GM12892 (cell line): Measurements from ENCODE around the gene NOTUM.
A peak's percentile ranks its signal among the peaks of the same experiment; 100 is the strongest.
"Not testable (repeated sequence)": the region's sequence is repeated elsewhere in the genome, so short reads cannot be mapped to it uniquely, and the experiment has no call there.

ENCODE experiments used
- DNase-seq: peaks from one replicate; pipeline ENCODE4 v3.0.0; 2011; ENCODE audit not compliant: insufficient read length
- FAIRE-seq: peaks from 2 replicates; lab custom pipeline; 2011; peaks lifted over from hg19 to GRCh38; lab: Jason Lieb, UNC
- POLR2A ChIP-seq: IDR thresholded peaks from 2 replicates; pipeline ENCODE4 v1.6.1; 2011; ENCODE audit warnings: low read depth, low read length, control low read depth
- POLR2AphosphoS5 ChIP-seq: IDR thresholded peaks from 2 replicates; pipeline ENCODE4 v1.6.1; 2011; ENCODE audit warnings: low read depth, low read length, control low read depth
- TAF1 ChIP-seq: IDR thresholded peaks from 2 replicates; pipeline ENCODE4 v1.6.1; 2011; ENCODE audit warnings: low read depth, mild to moderate bottlenecking, control low read depth, low read length, borderline replicate concordance

NOTUM gene

GRCh38 chr17:81920612-81921536, 40.1 kb downstream of the NOTUM start:
- FAIRE-seq, result no peak
- no peak for TF ChIP-seq TAF1
- no peak for TF ChIP-seq POLR2AphosphoS5
- no peak for TF ChIP-seq POLR2A
- no peak for DNase-seq

GRCh38 chr17:81918832-81919545, 42.0 kb downstream of the NOTUM start:
- DNase-seq (no peak), FAIRE-seq (peak; percentile 73)
- TF ChIP-seq POLR2AphosphoS5 (no peak), TAF1 (no peak), POLR2A (no peak)

GRCh38 chr17:81918333-81918669, 42.7 kb downstream of the NOTUM start:
- FAIRE-seq, result peak; percentile 54

GRCh38 chr17:81917565-81918332, 43.2 kb downstream of the NOTUM start, which contains the start of gene SIRT7:
TSS of gene SIRT7 (minus strand) at chr17:81918176. CDS start at chr17:81918131, 45 bp downstream.
- DNase-seq (peak; percentile 100), FAIRE-seq (peak; percentile 88)
- TF ChIP-seq POLR2AphosphoS5 (peak; percentile 80), POLR2A (peak; percentile 89), TAF1 (peak; percentile 74; the same call in 1 of the 2 replicates)

More at GRCh38 chr17:81918333-81918669, 42.7 kb downstream of the NOTUM start:
- DNase-seq, result not testable (repeated sequence)

GRCh38 chr17:81916234-81917001, 44.6 kb downstream of the NOTUM start:
- no peak for DNase-seq
- FAIRE-seq, result no peak

GRCh38 chr17:81915331-81915730, 45.7 kb downstream of the NOTUM start:
- no peak for DNase-seq
- no peak for FAIRE-seq
- TF ChIP-seq POLR2AphosphoS5, result no peak
- no peak for TF ChIP-seq TAF1
- TF ChIP-seq POLR2A, result no peak

More at GRCh38 chr17:81916234-81917001, 44.6 kb downstream of the NOTUM start:
- TF ChIP-seq TAF1 (no peak), POLR2AphosphoS5 (no peak), POLR2A (no peak)

GRCh38 chr17:81914103-81914850, 46.7 kb downstream of the NOTUM start:
- TF ChIP-seq TAF1, result no peak
- TF ChIP-seq POLR2AphosphoS5, result no peak
- TF ChIP-seq POLR2A, result no peak
- DNase-seq (no peak), FAIRE-seq (no peak)

- FAIRE-seq, result no peak
- DNase-seq, result no peak
- no peak for TF ChIP-seq TAF1
- TF ChIP-seq POLR2AphosphoS5, result no peak
- TF ChIP-seq POLR2A, result no peak
Measured at GRCh38 chr17:81913394-81914102, 47.4 kb downstream of the NOTUM start.

- no peak for FAIRE-seq
- no peak for DNase-seq
Measured at GRCh38 chr17:81912441-81913309, 48.3 kb downstream of the NOTUM start.

More at GRCh38 chr17:81912441-81913309, 48.3 kb downstream of the NOTUM start:
- TF ChIP-seq POLR2A, result no peak
- TF ChIP-seq POLR2AphosphoS5, result no peak
- TF ChIP-seq TAF1, result no peak
